Right lobe of liver (tissue), 6 donors: Measurements from ENCODE around the gene PACRG. TPM values are rescaled to one million over a fixed set of nuclear protein-coding genes. Genes with fewer than 3 reads are reported as not detected.

Source experiments
- ATAC-seq, 4 donors: fragments of 200-7000 bp; cut with Tn5 transposase; one replicate each; pipeline ENCODE4 v1.9.1; 2020; ENCODE audit warnings: mild to moderate bottlenecking in 4 of 4, moderate library complexity in 4 of 4
- DNase-seq, 3 donors: peaks; one replicate each; pipeline ENCODE4 v3.0.0-alpha.2; 2020
- H3K27ac ChIP-seq, 3 donors: fragments of 200-600 bp; one replicate each; pipeline ENCODE4 v1.8.0; 2022
- H3K27me3 ChIP-seq, 2 donors: fragments of 200-600 bp; one replicate each; pipeline ENCODE4 v1.8.0; 2022
- H3K36me3 ChIP-seq, 4 donors: fragments of 200-600 bp; sonication (generic) in 1 of 4; one replicate each; pipeline versions ENCODE4 v1.5.1 to v1.8.0; 2017 to 2022; ENCODE audit warnings: control low read depth in 1 of 4
- H3K4me1 ChIP-seq, 4 donors: fragments of 200-600 bp; sonication (generic) in 1 of 4; one replicate each; pipeline versions ENCODE4 v1.5.1 to v1.8.0; 2017 to 2022; ENCODE audit warnings: control low read depth in 1 of 4
- H3K4me3 ChIP-seq, 3 donors: fragments of 200-600 bp; one replicate each; pipeline ENCODE4 v1.8.0; 2022
- H3K9me3 ChIP-seq, 4 donors: fragments of 200-600 bp; sonication (generic) in 1 of 4; one replicate each; pipeline versions ENCODE4 v1.5.1 to v1.8.0; 2017 to 2022; ENCODE audit warnings: control low read depth in 1 of 4
- CTCF ChIP-seq, 4 donors: fragments of 200-600 bp in 3 of 4; fragments of 450-650 bp in 1 of 4; IDR thresholded peaks; one replicate each; pipeline versions ENCODE4 v1.5.1 to v1.8.0; 2016 to 2022; ENCODE audit warnings: antibody characterized with exemption in 4 of 4, mild to moderate bottlenecking in 2 of 4
- POLR2A ChIP-seq: fragments of 450-650 bp; IDR thresholded peaks from one replicate; pipeline ENCODE4 v1.6.1; 2017; ENCODE audit warnings: antibody characterized with exemption, mild to moderate bottlenecking
- WGBS: methylation state at CpG from one replicate; pipeline ENCODE4 v1.1.6; 2018; ENCODE audit warnings: low coverage, low lambda C conversion rate; ENCODE audit not compliant: insufficient coverage; ENCODE audit errors: missing lambda C conversion rate; 5-methylcytosine and 5-hydroxymethylcytosine counted together
- intact Hi-C, 2 donors: fragments of 100-400 bp; cut with DNase I; formaldehyde crosslinking; loops; one replicate each; pipeline versions ENCODE4 v1.11.2 to v1.14.1; 2022
- total RNA-seq, 6 experiments: library from RNA; depleted of rRNA in 2 of 6; stranded (reverse); fragments of >200 nt in 2 of 6; fragmentation: NEBNext Ultra II Directional in 3 of 6; extraction: Animal tissue kit (Norgen Biotek cat#: 25700) in 3 of 6; gene quantifications; one replicate each; pipeline versions ENCODE4 v1.1.0 to v1.2.4, GENCODE V29; 2016 to 2023
- donor health status: DM: no; HTN: yes; CAD: no.
- donor health status: DM: no; HTN: no; CAD: no.
- donor health status: DM: no; HTN: no; CAD: no.
- donor health status: DM: no; HTN: yes; CAD: no.
- donor health status: DM: no; HTN: yes; CAD: no.

PACRG gene
- total RNA-seq, 6 experiments from 2014 or later = 0.25 to 5.3 (median 2.7) TPM

- no peaks in the 10 kb centered on the region for H3K36me3 ChIP-seq
- no peak overlapping the region for H3K27ac ChIP-seq
- no peaks in the 10 kb centered on the region for H3K4me1 ChIP-seq
- no peak overlapping the region for H3K4me3 ChIP-seq
- 81% methylated on average over 2 of the region's 2 CpGs for whole genome bisulfite sequencing
- no peak for TF ChIP-seq CTCF (IDR thresholded peaks at IDR 0.05)
- TF ChIP-seq POLR2A = no peak
- H3K9me3 ChIP-seq = no peaks in the 10 kb centered on the region
- no peaks in the 10 kb centered on the region for H3K27me3 ChIP-seq
- DNase-seq (no peak), ATAC-seq (no peak)
- intact Hi-C loops = no loop called here
Measured at GRCh38 chr6:163132050-163132750, 404.4 kb downstream of the PACRG start.

GRCh38 chr6:163133017-163133416, 405.2 kb downstream of the PACRG start:
- no peaks in the 10 kb centered on the region for H3K4me1 ChIP-seq
- no peak for ATAC-seq
- no peaks in the 10 kb centered on the region for H3K9me3 ChIP-seq
- H3K36me3 ChIP-seq = no peaks in the 10 kb centered on the region
- intact Hi-C loops = no loop called here
- H3K4me3 ChIP-seq = no peak overlapping the region
- H3K27ac ChIP-seq = no peak overlapping the region
- WGBS = 80% methylated on average over 1 of the region's 1 CpG
- TF ChIP-seq POLR2A = no peak
- TF ChIP-seq CTCF (IDR thresholded peaks at IDR 0.05) = no peak
- no peaks in the 10 kb centered on the region for H3K27me3 ChIP-seq
- DNase-seq = no peak

GRCh38 chr6:163133691-163134090, 405.9 kb downstream of the PACRG start:
- no peaks in the 10 kb centered on the region for H3K4me1 ChIP-seq
- no peaks in the 10 kb centered on the region for H3K36me3 ChIP-seq
- no peak overlapping the region for H3K27ac ChIP-seq
- intact Hi-C loops = no loop called here
- no peaks in the 10 kb centered on the region for H3K27me3 ChIP-seq
- WGBS = 76% methylated on average over 6 of the region's 6 CpGs
- TF ChIP-seq POLR2A (no peak), CTCF (IDR thresholded peaks at IDR 0.05) (no peak)
- ATAC-seq = no peak
- DNase-seq = no peak
- H3K9me3 ChIP-seq = no peaks in the 10 kb centered on the region
- no peak overlapping the region for H3K4me3 ChIP-seq

- H3K27me3 ChIP-seq = no peaks in the 10 kb centered on the region
- H3K9me3 ChIP-seq = no peaks in the 10 kb centered on the region
- DNase-seq (no peak), ATAC-seq (no peak)
- no peak overlapping the region for H3K27ac ChIP-seq
- no peaks in the 10 kb centered on the region for H3K36me3 ChIP-seq
- H3K4me1 ChIP-seq = no peaks in the 10 kb centered on the region
- intact Hi-C loops = no loop called here
- 76% methylated on average over 10 of the region's 10 CpGs for WGBS
- no peak for TF ChIP-seq CTCF (IDR thresholded peaks at IDR 0.05)
- no peak overlapping the region for H3K4me3 ChIP-seq
Measured at GRCh38 chr6:163136681-163137397, 409.1 kb downstream of the PACRG start.
